Liver (tissue), 9 donors: ENCODE data around the gene MAGI1. TPM values are rescaled to one million over a fixed set of nuclear protein-coding genes. Genes with fewer than 3 reads are reported as not detected.

Experiments used
- DNase-seq: peaks from one replicate; pipeline ENCODE4 v3.0.0-alpha.2; 2017; ENCODE audit warnings: low spot score
- H3K27ac ChIP-seq, 2 donors: one replicate each; pipeline ENCODE4 v1.7.0; 2013; ENCODE audit warnings: inconsistent platforms in 2 of 2, low read length in 2 of 2, control low read depth in 1 of 2, low read depth in 1 of 2, mild to moderate bottlenecking in 1 of 2
- H3K27me3 ChIP-seq, 4 donors: one replicate each; pipeline versions ENCODE4 v1.6.1 to v1.7.0; 2013; ENCODE audit warnings: low read length in 3 of 4, inconsistent platforms in 1 of 4, mild to moderate bottlenecking in 1 of 4, moderate library complexity in 1 of 4; ENCODE audit not compliant: control insufficient read depth in 4 of 4, insufficient read depth in 4 of 4
- H3K36me3 ChIP-seq, 4 donors: one replicate each; pipeline versions ENCODE4 v1.6.1 to v1.7.0; 2013; ENCODE audit warnings: low read length in 3 of 4, mild to moderate bottlenecking in 3 of 4, low read depth in 1 of 4, moderate library complexity in 1 of 4; ENCODE audit not compliant: control insufficient read depth in 4 of 4, insufficient read depth in 3 of 4
- H3K4me1 ChIP-seq, 4 donors: one replicate each; pipeline versions ENCODE4 v1.6.1 to v1.7.0; 2013; ENCODE audit warnings: low read length in 3 of 4, mild to moderate bottlenecking in 3 of 4, moderate library complexity in 1 of 4; ENCODE audit not compliant: control insufficient read depth in 4 of 4, insufficient read depth in 4 of 4
- H3K4me3 ChIP-seq, 3 donors: one replicate each; pipeline versions ENCODE4 v1.6.1 to v1.7.0; 2013; ENCODE audit warnings: low read length in 3 of 3, control low read depth in 1 of 3, low read depth in 1 of 3, mild to moderate bottlenecking in 1 of 3
- H3K9ac ChIP-seq, 2 donors: one replicate each; pipeline ENCODE4 v1.7.0; 2013; ENCODE audit warnings: low read length in 2 of 2, mild to moderate bottlenecking in 2 of 2, moderate library complexity in 2 of 2, control low read depth in 1 of 2, low read depth in 1 of 2
- H3K9me3 ChIP-seq, 4 donors: one replicate each; pipeline versions ENCODE4 v1.6.1 to v1.7.0; 2013; ENCODE audit warnings: low read length in 3 of 4; ENCODE audit not compliant: control insufficient read depth in 4 of 4
- EGR1 ChIP-seq, 2 donors: IDR thresholded peaks; 2 replicates each; pipeline ENCODE4 v1.6.1; 2016 to 2018; ENCODE audit warnings: antibody characterized with exemption in 2 of 2, low read depth in 2 of 2
- FOXA1 ChIP-seq: IDR thresholded peaks from 2 replicates; pipeline ENCODE4 v1.6.1; 2016; ENCODE audit warnings: antibody characterized with exemption
- FOXA2 ChIP-seq: IDR thresholded peaks from 2 replicates; pipeline ENCODE4 v1.6.1; 2016; ENCODE audit warnings: antibody characterized with exemption
- GABPA ChIP-seq, 2 donors: IDR thresholded peaks in 1 of 2; conservative IDR thresholded peaks in 1 of 2; 2 replicates each; pipeline ENCODE4 v1.6.1; 2016; ENCODE audit warnings: antibody characterized with exemption in 2 of 2, mild to moderate bottlenecking in 1 of 2, moderate library complexity in 1 of 2
- HNF4A ChIP-seq, 2 donors: conservative IDR thresholded peaks; 2 replicates each; pipeline ENCODE4 v1.6.1; 2016; ENCODE audit warnings: antibody characterized with exemption in 2 of 2, mild to moderate bottlenecking in 2 of 2
- HNF4G ChIP-seq: IDR thresholded peaks from 2 replicates; pipeline ENCODE4 v1.6.1; 2016; ENCODE audit warnings: antibody characterized with exemption
- JUND ChIP-seq, 2 donors: IDR thresholded peaks; 2 replicates each; pipeline ENCODE4 v1.6.1; 2016; ENCODE audit warnings: antibody characterized with exemption in 2 of 2
- NR2F2 ChIP-seq: IDR thresholded peaks from 2 replicates; pipeline ENCODE4 v1.6.1; 2016; ENCODE audit warnings: antibody characterized with exemption
- RAD21 ChIP-seq, 2 donors: IDR thresholded peaks; 2 replicates each; pipeline ENCODE4 v1.6.1; 2016; ENCODE audit warnings: antibody characterized with exemption in 2 of 2, mild to moderate bottlenecking in 2 of 2
- RXRA ChIP-seq, 2 donors: IDR thresholded peaks; 2 replicates each; pipeline ENCODE4 v1.6.1; 2017 to 2018; ENCODE audit warnings: antibody characterized with exemption in 2 of 2, mild to moderate bottlenecking in 1 of 2
- SP1 ChIP-seq: IDR thresholded peaks from 2 replicates; pipeline ENCODE4 v1.6.1; 2018; ENCODE audit warnings: antibody characterized with exemption, mild to moderate bottlenecking
- TAF1 ChIP-seq: conservative IDR thresholded peaks from 2 replicates; pipeline ENCODE4 v1.6.1; 2016; ENCODE audit warnings: antibody characterized with exemption, mild to moderate bottlenecking
- YY1 ChIP-seq: IDR thresholded peaks from 2 replicates; pipeline ENCODE4 v1.6.1; 2016; ENCODE audit warnings: antibody characterized with exemption, mild to moderate bottlenecking
- WGBS: extraction: QIAGEN DNeasy Blood & Tissue Kit; methylation state at CpG from one replicate; pipeline ENCODE4 v1.1.7; 2013; 5-methylcytosine and 5-hydroxymethylcytosine counted together
- polyA plus RNA-seq, 2 donors: library from polyadenylated mRNA; stranded (reverse) in 1 of 2; unstranded in 1 of 2; fragments of 200-250 nt in 1 of 2; fragments of >200 nt in 1 of 2; fragmentation: Nextera tagmentation in 1 of 2; extraction: Ambion mirVana in 1 of 2; gene quantifications; one replicate each; pipeline versions ENCODE4 v1.2.1 to v1.2.3, GENCODE V29; 2013 to 2015
- total RNA-seq, 2 donors: library from RNA; depleted of rRNA; stranded (reverse); fragments of >200 nt; gene quantifications; one replicate each; pipeline ENCODE4 v1.2.3, GENCODE V29; 2014
- TF ChIP-seq, protein P1 (sequence below): IDR thresholded peaks from 2 replicates; pipeline ENCODE4 v1.6.1; 2016; ENCODE audit warnings: antibody characterized with exemption, mild to moderate bottlenecking
- TF ChIP-seq, protein P2 (sequence below): IDR thresholded peaks from 2 replicates; pipeline ENCODE4 v1.6.1; 2016; ENCODE audit warnings: antibody characterized with exemption
- TF ChIP-seq, protein P3 (sequence below): fragments of 150-350 bp; IDR thresholded peaks from 2 replicates; pipeline ENCODE4 v1.5.1; 2017; ENCODE audit warnings: improper control_type of control experiment, low read depth, low read length; ENCODE audit not compliant: missing input control
- TF ChIP-seq, protein P4 (sequence below): IDR thresholded peaks from 2 replicates; pipeline ENCODE4 v1.6.1; 2016; ENCODE audit warnings: antibody characterized with exemption
- donor health status: healthy.
- donor health status: healthy.
- donor health status: healthy.
- donor health status: healthy.
- donor health status: healthy.

Gene MAGI1
- total and polyA plus RNA-seq, 4 donors, result 9.6 to 68.8 (median 14.0) TPM

DNA sequence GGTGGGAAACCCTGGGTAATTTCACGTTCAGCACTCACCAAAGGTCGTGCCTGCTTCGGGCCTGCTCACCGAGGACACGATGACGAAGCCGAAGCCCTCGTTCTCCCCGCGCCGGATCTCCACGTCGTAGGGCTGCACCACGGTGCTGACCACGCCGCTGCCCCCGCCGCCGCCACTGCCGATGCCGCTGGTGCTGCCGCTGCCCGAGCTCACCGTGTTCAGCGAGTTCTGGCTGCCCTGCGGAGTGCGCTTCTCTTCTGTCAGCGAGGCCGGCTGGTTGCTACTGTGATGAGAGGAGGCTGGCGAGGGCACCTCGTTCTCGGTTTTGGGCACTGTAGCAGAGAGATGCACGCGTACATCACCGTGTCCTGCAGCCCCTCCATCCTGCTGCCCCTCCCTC is 659.5 kb downstream of the MAGI1 start:
- WGBS, result 98% methylated on average over 35 of the region's 35 CpGs
- no peak for TF ChIP-seq EGR1 (IDR thresholded peaks at IDR 0.05; ENCODE audit: low read depth in 2 of 2)
- TF ChIP-seq GABPA (IDR thresholded peaks at IDR 0.05 in 1 of 2, conservative IDR thresholded peaks at IDR 0.05 in 1 of 2), result no peak
- no peak for TF ChIP-seq HNF4A (conservative IDR thresholded peaks at IDR 0.05)
- no peak for TF ChIP-seq FOXA2
- no peak for TF ChIP-seq RAD21 (IDR thresholded peaks at IDR 0.05)
- TF ChIP-seq SP1, result no peak
- no peak for TF ChIP-seq NR2F2
- TF ChIP-seq YY1, result no peak
- TF ChIP-seq TAF1, result no peak
- no peak for TF ChIP-seq HNF4G
- TF ChIP-seq, protein P1, sequence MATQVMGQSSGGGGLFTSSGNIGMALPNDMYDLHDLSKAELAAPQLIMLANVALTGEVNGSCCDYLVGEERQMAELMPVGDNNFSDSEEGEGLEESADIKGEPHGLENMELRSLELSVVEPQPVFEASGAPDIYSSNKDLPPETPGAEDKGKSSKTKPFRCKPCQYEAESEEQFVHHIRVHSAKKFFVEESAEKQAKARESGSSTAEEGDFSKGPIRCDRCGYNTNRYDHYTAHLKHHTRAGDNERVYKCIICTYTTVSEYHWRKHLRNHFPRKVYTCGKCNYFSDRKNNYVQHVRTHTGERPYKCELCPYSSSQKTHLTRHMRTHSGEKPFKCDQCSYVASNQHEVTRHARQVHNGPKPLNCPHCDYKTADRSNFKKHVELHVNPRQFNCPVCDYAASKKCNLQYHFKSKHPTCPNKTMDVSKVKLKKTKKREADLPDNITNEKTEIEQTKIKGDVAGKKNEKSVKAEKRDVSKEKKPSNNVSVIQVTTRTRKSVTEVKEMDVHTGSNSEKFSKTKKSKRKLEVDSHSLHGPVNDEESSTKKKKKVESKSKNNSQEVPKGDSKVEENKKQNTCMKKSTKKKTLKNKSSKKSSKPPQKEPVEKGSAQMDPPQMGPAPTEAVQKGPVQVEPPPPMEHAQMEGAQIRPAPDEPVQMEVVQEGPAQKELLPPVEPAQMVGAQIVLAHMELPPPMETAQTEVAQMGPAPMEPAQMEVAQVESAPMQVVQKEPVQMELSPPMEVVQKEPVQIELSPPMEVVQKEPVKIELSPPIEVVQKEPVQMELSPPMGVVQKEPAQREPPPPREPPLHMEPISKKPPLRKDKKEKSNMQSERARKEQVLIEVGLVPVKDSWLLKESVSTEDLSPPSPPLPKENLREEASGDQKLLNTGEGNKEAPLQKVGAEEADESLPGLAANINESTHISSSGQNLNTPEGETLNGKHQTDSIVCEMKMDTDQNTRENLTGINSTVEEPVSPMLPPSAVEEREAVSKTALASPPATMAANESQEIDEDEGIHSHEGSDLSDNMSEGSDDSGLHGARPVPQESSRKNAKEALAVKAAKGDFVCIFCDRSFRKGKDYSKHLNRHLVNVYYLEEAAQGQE, result no peak
- no peak for TF ChIP-seq RXRA (IDR thresholded peaks at IDR 0.05)
- DNase-seq, result no peak

DNA sequence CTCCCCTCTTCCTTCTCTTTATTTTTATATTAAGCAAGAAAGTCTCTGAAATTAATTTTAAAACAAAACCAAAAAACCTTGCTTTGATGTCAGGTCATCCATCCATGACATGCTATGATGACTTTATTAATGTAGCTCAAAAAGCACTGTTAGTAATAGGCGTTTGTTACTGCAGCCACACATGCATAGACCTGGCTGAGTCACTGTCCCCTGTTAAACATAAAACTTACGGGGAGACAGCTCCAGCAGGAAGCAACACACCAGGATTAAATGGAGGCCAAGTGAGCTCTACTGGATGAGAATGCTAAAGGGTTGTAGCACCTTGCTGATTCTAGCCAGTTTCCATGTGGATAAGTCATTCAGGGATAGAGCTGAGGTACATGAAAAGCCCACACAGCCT is 661.1 kb downstream of the MAGI1 start:
- no peak for DNase-seq
- Histone ChIP-seq H3K27ac (no peak overlapping the region), H3K9me3 (no peaks in the 10 kb centered on the region), H3K4me1 (no peaks in the 10 kb centered on the region), H3K27me3 (no peaks in the 10 kb centered on the region), H3K9ac (no peak overlapping the region), H3K36me3 (peaks cover 11 to 32% (median 22%) of the 10 kb centered on the region in 4 donors), H3K4me3 (no peak overlapping the region)
- TF ChIP-seq, protein P2, sequence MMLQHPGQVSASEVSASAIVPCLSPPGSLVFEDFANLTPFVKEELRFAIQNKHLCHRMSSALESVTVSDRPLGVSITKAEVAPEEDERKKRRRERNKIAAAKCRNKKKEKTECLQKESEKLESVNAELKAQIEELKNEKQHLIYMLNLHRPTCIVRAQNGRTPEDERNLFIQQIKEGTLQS, result no peak
- no peak for TF ChIP-seq GABPA (IDR thresholded peaks at IDR 0.05 in 1 of 2, conservative IDR thresholded peaks at IDR 0.05 in 1 of 2)
- TF ChIP-seq SP1, result no peak
- no peak for TF ChIP-seq YY1
- TF ChIP-seq RXRA (IDR thresholded peaks at IDR 0.05), result no peak
- 93% methylated on average over 2 of the region's 2 CpGs for WGBS

More for the DNA sequence above, 659.5 kb downstream of the MAGI1 start:
- no peaks in the 10 kb centered on the region for H3K27me3 ChIP-seq
- no peak overlapping the region for H3K9ac ChIP-seq
- H3K27ac ChIP-seq, result no peak overlapping the region
- H3K4me1 ChIP-seq, result no peaks in the 10 kb centered on the region
- peaks cover 11 to 39% (median 31%) of the 10 kb centered on the region in 4 donors for H3K36me3 ChIP-seq
- no peak overlapping the region for H3K4me3 ChIP-seq
- no peaks in the 10 kb centered on the region for H3K9me3 ChIP-seq

DNA sequence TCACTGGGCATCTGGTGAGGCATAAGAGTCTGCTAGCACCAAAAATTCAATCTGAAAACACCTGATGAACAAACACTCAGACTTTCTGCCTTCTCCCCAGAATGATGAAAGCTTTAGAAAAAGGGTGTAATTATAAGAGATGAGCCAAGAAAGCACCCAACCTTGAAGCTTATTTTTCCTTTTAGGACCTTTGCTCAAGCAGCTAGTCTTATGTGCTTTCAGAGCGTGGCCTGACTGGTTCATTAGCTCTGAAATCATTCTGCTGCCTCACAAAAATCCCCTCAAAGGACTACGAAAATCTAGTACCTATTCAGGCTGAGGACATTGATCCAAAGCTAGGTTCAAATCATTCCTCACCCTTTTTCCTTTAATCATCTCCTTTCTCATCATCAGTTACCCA is 662.3 kb downstream of the MAGI1 start:
- DNase-seq, result no peak
- Histone ChIP-seq H3K4me3 (no peak overlapping the region), H3K9me3 (no peaks in the 10 kb centered on the region), H3K27ac (no peak overlapping the region), H3K36me3 (peaks cover 11 to 21% (median 17%) of the 10 kb centered on the region in 4 donors), H3K9ac (no peak overlapping the region), H3K4me1 (no peaks in the 10 kb centered on the region), H3K27me3 (no peaks in the 10 kb centered on the region)
- WGBS, result 95% methylated on average over 2 of the region's 2 CpGs
- TF ChIP-seq, protein P3, sequence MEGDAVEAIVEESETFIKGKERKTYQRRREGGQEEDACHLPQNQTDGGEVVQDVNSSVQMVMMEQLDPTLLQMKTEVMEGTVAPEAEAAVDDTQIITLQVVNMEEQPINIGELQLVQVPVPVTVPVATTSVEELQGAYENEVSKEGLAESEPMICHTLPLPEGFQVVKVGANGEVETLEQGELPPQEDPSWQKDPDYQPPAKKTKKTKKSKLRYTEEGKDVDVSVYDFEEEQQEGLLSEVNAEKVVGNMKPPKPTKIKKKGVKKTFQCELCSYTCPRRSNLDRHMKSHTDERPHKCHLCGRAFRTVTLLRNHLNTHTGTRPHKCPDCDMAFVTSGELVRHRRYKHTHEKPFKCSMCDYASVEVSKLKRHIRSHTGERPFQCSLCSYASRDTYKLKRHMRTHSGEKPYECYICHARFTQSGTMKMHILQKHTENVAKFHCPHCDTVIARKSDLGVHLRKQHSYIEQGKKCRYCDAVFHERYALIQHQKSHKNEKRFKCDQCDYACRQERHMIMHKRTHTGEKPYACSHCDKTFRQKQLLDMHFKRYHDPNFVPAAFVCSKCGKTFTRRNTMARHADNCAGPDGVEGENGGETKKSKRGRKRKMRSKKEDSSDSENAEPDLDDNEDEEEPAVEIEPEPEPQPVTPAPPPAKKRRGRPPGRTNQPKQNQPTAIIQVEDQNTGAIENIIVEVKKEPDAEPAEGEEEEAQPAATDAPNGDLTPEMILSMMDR, result no peak
- no peak for TF ChIP-seq EGR1 (IDR thresholded peaks at IDR 0.05; ENCODE audit: low read depth in 2 of 2)
- TF ChIP-seq TAF1, result no peak
- TF ChIP-seq, protein P2, result no peak
- TF ChIP-seq, protein P4, sequence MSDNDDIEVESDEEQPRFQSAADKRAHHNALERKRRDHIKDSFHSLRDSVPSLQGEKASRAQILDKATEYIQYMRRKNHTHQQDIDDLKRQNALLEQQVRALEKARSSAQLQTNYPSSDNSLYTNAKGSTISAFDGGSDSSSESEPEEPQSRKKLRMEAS, result no peak
- TF ChIP-seq JUND (IDR thresholded peaks at IDR 0.05), result no peak
- TF ChIP-seq GABPA (IDR thresholded peaks at IDR 0.05 in 1 of 2, conservative IDR thresholded peaks at IDR 0.05 in 1 of 2), result no peak
- TF ChIP-seq FOXA1, result no peak
